Colonic mucosa (tissue), 4 donors: ENCODE data around the gene PAPPA. TPM values are rescaled to one million over a fixed set of nuclear protein-coding genes. Genes with fewer than 3 reads are reported as not detected.

Experiments
- DNase-seq: peaks from one replicate; pipeline ENCODE4 v3.0.0-alpha.2; 2020
- H3K27ac ChIP-seq: fragments of 200-600 bp; one replicate; pipeline ENCODE4 v1.8.0; 2021
- H3K27me3 ChIP-seq: fragments of 200-600 bp; one replicate; pipeline ENCODE4 v1.8.0; 2021
- H3K36me3 ChIP-seq: fragments of 200-600 bp; one replicate; pipeline ENCODE4 v1.8.0; 2021
- H3K4me1 ChIP-seq: fragments of 200-600 bp; one replicate; pipeline ENCODE4 v1.8.0; 2021; ENCODE audit warnings: mild to moderate bottlenecking
- H3K4me3 ChIP-seq: fragments of 200-600 bp; one replicate; pipeline ENCODE4 v1.8.0; 2021
- H3K9ac ChIP-seq, 2 donors: one replicate each; pipeline ENCODE4 v1.7.0; 2013; ENCODE audit warnings: control low read depth in 2 of 2, low read depth in 2 of 2, low read length in 2 of 2
- H3K9me3 ChIP-seq: fragments of 200-600 bp; one replicate; pipeline ENCODE4 v1.8.0; 2021
- intact Hi-C: fragments of 100-400 bp; cut with DNase I; formaldehyde crosslinking; loops from one replicate; pipeline ENCODE4 v1.14.1; 2022
- total RNA-seq, 2 donors: library from RNA; stranded (reverse); fragmentation: NEBNext Ultra II Directional in 1 of 2; extraction: Animal tissue kit (Norgen Biotek cat#: 25700) in 1 of 2; gene quantifications; one replicate each; pipeline ENCODE4 v1.2.1, GENCODE V29; 2021
- TF ChIP-seq, protein P1 (sequence below): fragments of 200-600 bp; IDR thresholded peaks from one replicate; pipeline ENCODE4 v1.8.0; 2022; ENCODE audit warnings: antibody characterized with exemption, mild to moderate bottlenecking
- donor health status: healthy.
- donor health status: DM: no; HTN: no; CAD: no.
- donor health status: DM: no; HTN: no; CAD: no.

PAPPA gene
- total RNA-seq, 2 donors from 2014 or later, result 0.99 to 1.2 TPM

DNA sequence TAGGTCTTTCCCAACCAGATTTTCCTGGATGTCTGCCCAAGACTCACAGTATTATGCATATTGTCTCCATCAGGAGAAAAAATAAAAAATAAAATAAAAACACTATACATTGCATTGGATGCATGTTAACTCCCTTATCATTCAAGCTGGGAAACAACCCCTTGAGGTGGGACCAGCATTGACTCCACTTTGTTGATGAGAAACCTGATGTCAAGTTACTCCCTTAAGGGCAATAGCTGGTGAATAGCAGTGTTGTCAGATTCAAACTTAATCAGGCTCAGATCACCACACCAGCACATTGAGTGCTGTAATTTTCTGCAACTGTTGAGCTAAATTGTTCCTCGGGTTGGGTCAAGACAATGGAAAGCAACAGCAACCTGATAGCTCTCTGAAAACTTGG, 269.6 kb downstream of the PAPPA start:
- Histone ChIP-seq H3K9ac (no peak overlapping the region), H3K27ac (no peak overlapping the region), H3K4me3 (no peak overlapping the region), H3K9me3 (no peaks in the 10 kb centered on the region), H3K4me1 (no peaks in the 10 kb centered on the region), H3K36me3 (no peaks in the 10 kb centered on the region), H3K27me3 (no peaks in the 10 kb centered on the region)
- TF ChIP-seq, protein P1, sequence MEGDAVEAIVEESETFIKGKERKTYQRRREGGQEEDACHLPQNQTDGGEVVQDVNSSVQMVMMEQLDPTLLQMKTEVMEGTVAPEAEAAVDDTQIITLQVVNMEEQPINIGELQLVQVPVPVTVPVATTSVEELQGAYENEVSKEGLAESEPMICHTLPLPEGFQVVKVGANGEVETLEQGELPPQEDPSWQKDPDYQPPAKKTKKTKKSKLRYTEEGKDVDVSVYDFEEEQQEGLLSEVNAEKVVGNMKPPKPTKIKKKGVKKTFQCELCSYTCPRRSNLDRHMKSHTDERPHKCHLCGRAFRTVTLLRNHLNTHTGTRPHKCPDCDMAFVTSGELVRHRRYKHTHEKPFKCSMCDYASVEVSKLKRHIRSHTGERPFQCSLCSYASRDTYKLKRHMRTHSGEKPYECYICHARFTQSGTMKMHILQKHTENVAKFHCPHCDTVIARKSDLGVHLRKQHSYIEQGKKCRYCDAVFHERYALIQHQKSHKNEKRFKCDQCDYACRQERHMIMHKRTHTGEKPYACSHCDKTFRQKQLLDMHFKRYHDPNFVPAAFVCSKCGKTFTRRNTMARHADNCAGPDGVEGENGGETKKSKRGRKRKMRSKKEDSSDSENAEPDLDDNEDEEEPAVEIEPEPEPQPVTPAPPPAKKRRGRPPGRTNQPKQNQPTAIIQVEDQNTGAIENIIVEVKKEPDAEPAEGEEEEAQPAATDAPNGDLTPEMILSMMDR, result no peak
- intact Hi-C loops, result loop anchor here (10.0 kb wide), 1 partner anchor 58 kb away; no protein-coding TSS in a partner anchor
- no peak for DNase-seq

DNA sequence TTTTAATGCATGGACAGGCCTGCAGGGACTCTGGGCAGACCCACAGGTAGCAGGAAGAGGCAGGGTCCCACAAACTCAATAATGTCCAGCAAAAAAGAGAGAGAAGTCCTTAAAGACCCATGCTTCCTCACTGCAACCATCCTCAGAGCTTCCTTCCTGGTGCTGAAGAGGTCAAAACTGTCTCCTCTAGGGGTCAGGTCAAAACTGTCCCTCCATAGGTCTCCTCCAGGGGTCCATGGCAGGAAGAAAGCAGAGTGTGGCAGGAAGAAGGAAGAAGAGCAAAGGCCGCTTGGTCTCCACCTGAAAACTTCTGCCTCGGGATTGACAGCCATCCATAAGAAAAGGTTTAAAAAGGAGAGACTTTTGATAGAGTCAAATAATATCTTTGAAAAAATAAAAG, 271.7 kb downstream of the PAPPA start:
- H3K4me1 ChIP-seq, result no peaks in the 10 kb centered on the region
- no peaks in the 10 kb centered on the region for H3K36me3 ChIP-seq
- TF ChIP-seq, protein P1, result no peak
- intact Hi-C loops, result loop anchor here (5.0 to 10.0 kb wide), 2 partner anchors 60 to 338 kb away; no protein-coding TSS in a partner anchor
- no peak overlapping the region for H3K4me3 ChIP-seq
- no peak overlapping the region for H3K27ac ChIP-seq
- no peaks in the 10 kb centered on the region for H3K27me3 ChIP-seq
- H3K9me3 ChIP-seq, result no peaks in the 10 kb centered on the region
- no peak for DNase-seq
- H3K9ac ChIP-seq, result no peak overlapping the region

DNA sequence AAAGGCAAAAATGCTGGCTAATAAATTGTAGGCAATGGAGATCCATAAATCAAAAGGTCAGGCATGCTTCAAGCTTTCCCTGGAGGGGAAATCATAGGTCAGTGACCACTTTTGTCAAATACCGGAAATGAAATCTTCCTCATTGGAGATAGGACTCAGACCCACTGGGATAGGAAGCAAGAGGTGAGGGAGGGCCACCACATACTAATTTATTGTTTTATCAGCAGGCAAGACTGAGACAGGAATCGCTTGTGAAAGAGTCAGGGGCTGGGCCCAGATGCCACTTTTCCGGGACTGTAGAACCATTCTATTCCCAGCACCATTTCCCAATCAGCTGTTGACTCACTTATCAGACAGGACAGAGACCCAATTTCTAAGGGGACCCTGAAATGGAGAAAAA, 277.3 kb downstream of the PAPPA start:
- DNase-seq, result no peak
- intact Hi-C loops, result no loop called here

DNA sequence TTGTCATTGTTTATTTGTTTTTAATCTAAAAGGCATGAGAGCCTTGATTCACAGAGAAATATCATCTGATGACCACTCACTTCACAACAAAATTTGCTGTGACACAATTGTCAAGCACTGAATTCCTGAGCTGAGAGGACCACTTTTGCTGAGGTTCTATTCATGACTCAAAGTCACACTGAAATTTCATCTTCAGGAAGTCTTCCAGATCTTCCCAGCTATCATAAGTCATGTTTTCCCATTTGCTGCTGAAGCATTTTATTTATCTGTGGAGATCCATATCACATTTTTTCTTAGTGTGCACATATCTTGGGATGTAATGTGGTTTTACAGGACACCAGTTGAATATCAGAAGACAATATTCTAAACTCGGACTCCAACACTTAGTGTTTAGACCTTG, 278.5 kb downstream of the PAPPA start:
- H3K4me1 ChIP-seq, result no peaks in the 10 kb centered on the region
- TF ChIP-seq, protein P1, result no peak
- no peaks in the 10 kb centered on the region for H3K36me3 ChIP-seq
- no peaks in the 10 kb centered on the region for H3K27me3 ChIP-seq
- H3K9ac ChIP-seq, result no peak overlapping the region
- intact Hi-C loops, result no loop called here
- no peak overlapping the region for H3K4me3 ChIP-seq
- no peak overlapping the region for H3K27ac ChIP-seq
- no peaks in the 10 kb centered on the region for H3K9me3 ChIP-seq
- no peak for DNase-seq

More for the DNA sequence above, 277.3 kb downstream of the PAPPA start:
- no peaks in the 10 kb centered on the region for H3K4me1 ChIP-seq
- TF ChIP-seq, protein P1, result no peak
- no peaks in the 10 kb centered on the region for H3K27me3 ChIP-seq
- H3K36me3 ChIP-seq, result no peaks in the 10 kb centered on the region
- no peak overlapping the region for H3K4me3 ChIP-seq
- no peak overlapping the region for H3K9ac ChIP-seq
- no peaks in the 10 kb centered on the region for H3K9me3 ChIP-seq
- H3K27ac ChIP-seq, result no peak overlapping the region

DNA sequence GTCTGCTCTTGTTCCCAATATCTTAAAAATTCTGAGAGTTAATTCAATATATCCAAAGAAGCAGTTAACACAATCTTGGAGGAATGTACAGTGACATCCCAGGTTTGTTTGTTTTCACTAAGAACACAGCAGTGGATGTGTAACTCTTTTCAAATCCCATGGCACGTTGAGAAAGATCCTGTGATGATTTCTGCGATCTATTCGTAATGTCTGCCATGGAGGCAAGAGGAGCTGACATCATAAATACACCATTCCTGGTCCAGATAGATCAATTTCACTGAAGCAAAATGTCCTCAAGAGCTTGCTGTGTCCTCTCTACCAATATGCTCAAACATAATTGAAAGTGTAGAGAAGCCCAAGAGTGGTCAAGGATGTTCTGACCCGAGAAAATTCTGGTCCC, 280.7 kb downstream of the PAPPA start:
- no peak overlapping the region for H3K9ac ChIP-seq
- no peak overlapping the region for H3K27ac ChIP-seq
- H3K4me3 ChIP-seq, result no peak overlapping the region
- DNase-seq, result no peak
- H3K9me3 ChIP-seq, result no peaks in the 10 kb centered on the region
- no peaks in the 10 kb centered on the region for H3K36me3 ChIP-seq
- TF ChIP-seq, protein P1, result no peak
- intact Hi-C loops, result no loop called here
- no peaks in the 10 kb centered on the region for H3K27me3 ChIP-seq
- no peaks in the 10 kb centered on the region for H3K4me1 ChIP-seq

DNA sequence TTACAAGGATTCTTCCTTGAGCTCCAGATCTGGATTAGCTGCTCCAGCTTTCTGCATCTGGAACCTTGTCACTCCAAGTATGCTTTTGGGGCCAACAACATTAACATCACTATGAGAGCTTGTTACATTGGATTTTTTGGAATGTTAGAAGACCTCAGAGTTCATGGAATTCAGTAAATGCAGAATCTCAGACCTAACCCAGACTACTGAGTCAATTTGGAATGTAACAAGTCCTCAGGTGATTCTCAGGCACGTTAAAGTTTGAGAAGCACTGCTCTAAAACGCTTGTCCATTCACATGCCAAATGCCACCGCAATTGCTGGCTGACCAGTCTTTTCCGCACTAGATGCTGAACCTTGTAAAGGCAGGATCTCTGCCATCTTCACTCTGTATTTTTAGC, 282.1 kb downstream of the PAPPA start:
- Histone ChIP-seq H3K36me3 (no peaks in the 10 kb centered on the region), H3K9ac (no peak overlapping the region), H3K27me3 (no peaks in the 10 kb centered on the region), H3K4me3 (no peak overlapping the region), H3K9me3 (no peaks in the 10 kb centered on the region), H3K27ac (no peak overlapping the region), H3K4me1 (no peaks in the 10 kb centered on the region)
- no peak for DNase-seq
- TF ChIP-seq, protein P1, result no peak
- intact Hi-C loops, result no loop called here
